ENCODE data around the gene DHPS.

DNA sequence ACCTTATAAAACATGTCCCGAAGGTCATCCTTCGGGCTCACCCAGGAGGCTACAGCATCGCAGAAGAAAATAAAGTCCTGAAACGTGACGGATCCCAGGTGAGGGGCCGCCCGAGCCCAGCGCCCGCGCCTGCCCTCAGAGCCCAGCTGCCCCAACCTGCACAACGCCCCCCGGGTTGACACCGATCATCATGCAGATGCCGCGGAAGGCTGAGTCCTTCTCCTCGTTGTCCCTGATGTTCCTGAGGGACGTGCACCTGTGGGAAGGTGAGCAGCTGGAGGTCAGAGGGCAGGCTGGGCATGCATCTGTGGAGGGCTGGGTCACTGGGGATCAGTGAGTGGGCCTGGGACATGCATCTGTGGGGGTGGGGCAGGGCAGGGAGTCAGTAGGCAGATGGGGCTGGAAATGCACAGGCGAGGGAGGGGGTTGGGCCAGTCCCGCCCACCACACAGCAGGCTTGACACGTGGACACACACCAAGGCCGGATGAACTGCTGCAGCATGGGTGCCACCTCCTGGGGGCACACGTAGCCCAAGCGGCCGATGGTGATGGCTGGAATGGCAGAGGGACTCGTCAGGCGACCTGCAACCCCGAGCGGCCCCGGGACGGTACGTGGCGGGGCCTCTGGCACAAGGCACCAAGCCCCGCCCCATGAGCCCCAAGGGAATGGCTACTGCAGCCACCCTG is 20.1 kb upstream of the DHPS start:
- TF ChIP-seq, protein P1, sequence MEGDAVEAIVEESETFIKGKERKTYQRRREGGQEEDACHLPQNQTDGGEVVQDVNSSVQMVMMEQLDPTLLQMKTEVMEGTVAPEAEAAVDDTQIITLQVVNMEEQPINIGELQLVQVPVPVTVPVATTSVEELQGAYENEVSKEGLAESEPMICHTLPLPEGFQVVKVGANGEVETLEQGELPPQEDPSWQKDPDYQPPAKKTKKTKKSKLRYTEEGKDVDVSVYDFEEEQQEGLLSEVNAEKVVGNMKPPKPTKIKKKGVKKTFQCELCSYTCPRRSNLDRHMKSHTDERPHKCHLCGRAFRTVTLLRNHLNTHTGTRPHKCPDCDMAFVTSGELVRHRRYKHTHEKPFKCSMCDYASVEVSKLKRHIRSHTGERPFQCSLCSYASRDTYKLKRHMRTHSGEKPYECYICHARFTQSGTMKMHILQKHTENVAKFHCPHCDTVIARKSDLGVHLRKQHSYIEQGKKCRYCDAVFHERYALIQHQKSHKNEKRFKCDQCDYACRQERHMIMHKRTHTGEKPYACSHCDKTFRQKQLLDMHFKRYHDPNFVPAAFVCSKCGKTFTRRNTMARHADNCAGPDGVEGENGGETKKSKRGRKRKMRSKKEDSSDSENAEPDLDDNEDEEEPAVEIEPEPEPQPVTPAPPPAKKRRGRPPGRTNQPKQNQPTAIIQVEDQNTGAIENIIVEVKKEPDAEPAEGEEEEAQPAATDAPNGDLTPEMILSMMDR (CRISPR knock-in tag; IDR thresholded peaks at IDR 0.05) = no peak
- TF ChIP-seq JUN (CRISPR knock-in tag; IDR thresholded peaks at IDR 0.05) = no peak
- TF ChIP-seq, protein P2, sequence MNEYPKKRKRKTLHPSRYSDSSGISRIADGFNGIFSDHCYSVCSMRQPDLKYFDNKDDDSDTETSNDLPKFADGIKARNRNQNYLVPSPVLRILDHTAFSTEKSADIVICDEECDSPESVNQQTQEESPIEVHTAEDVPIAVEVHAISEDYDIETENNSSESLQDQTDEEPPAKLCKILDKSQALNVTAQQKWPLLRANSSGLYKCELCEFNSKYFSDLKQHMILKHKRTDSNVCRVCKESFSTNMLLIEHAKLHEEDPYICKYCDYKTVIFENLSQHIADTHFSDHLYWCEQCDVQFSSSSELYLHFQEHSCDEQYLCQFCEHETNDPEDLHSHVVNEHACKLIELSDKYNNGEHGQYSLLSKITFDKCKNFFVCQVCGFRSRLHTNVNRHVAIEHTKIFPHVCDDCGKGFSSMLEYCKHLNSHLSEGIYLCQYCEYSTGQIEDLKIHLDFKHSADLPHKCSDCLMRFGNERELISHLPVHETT (CRISPR knock-in tag; conservative IDR thresholded peaks at IDR 0.05) = no peak
- no peak for TF ChIP-seq EHMT2 (IDR thresholded peaks at IDR 0.05; ENCODE audit: borderline replicate concordance, low read depth, low read length)
- no peak for TF ChIP-seq SRF (IDR thresholded peaks at IDR 0.05; ENCODE audit: low read depth, low read length)
- TF ChIP-seq ARNT (IDR thresholded peaks at IDR 0.05) = no peak
- TF ChIP-seq EP300 (IDR thresholded peaks at IDR 0.05; ENCODE audit: low read depth in 2 of 2, low read length in 2 of 2) = no peak
- TF ChIP-seq EP300 (CRISPR knock-in tag; IDR thresholded peaks at IDR 0.05; ENCODE audit: borderline replicate concordance) = no peak
- no peak for TF ChIP-seq HNRNPUL1 (IDR thresholded peaks at IDR 0.05; ENCODE audit: low read depth, low read length)
- TF ChIP-seq U2AF1 (optimal IDR thresholded peaks at IDR 0.05; ENCODE audit: low read depth, low read length) = no peak
- no peak for TF ChIP-seq POLR2AphosphoS2 (IDR thresholded peaks at IDR 0.05; ENCODE audit: low read depth, low read length)
- TF ChIP-seq NFE2L2 (IDR thresholded peaks at IDR 0.05; ENCODE audit: low read length) = no peak
- no peak for TF ChIP-seq YY1 (IDR thresholded peaks at IDR 0.05; ENCODE audit: insufficient read depth, insufficient replicate concordance, low read depth, low read length)
